Measurements from ENCODE around the gene PROM2.

DNA sequence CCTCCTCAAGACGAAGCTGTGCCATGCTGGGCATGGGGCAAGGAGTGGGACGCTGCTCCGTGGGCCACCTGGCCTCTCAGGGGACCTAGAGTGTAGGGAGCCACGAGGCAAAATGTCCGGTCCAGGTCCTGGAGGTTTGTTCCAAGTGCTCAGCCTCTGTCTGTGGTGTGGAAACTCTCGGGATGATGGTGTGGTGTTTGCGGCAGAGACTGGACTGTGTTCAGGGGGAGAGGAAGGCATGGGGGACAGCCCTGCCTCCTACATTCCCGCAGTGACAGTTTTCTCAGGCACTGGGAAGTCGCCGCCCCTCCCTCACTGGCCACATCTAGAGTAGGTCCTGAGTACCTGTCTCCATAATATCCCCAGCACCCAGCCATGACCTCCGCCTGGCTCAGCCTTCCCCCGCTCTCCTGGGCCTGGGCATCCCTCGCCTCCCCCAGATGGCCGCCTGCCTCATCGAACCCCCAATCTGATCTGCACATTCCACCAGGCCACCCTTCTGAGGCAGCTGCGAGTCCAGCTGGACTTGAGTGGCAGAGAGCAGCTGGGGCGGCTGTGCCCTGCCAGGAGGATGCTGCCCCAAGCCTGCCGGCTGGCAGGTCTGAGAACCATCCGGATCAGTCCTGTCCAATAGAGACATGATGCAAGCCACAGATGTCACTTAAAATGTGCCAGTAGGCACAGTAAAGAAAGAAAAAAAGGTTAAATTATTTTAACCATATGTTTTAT is 29.1 kb downstream of the PROM2 start:
- TF ChIP-seq POLR2A (IDR thresholded peaks at IDR 0.05), result no peak
- TF ChIP-seq, protein P1, sequence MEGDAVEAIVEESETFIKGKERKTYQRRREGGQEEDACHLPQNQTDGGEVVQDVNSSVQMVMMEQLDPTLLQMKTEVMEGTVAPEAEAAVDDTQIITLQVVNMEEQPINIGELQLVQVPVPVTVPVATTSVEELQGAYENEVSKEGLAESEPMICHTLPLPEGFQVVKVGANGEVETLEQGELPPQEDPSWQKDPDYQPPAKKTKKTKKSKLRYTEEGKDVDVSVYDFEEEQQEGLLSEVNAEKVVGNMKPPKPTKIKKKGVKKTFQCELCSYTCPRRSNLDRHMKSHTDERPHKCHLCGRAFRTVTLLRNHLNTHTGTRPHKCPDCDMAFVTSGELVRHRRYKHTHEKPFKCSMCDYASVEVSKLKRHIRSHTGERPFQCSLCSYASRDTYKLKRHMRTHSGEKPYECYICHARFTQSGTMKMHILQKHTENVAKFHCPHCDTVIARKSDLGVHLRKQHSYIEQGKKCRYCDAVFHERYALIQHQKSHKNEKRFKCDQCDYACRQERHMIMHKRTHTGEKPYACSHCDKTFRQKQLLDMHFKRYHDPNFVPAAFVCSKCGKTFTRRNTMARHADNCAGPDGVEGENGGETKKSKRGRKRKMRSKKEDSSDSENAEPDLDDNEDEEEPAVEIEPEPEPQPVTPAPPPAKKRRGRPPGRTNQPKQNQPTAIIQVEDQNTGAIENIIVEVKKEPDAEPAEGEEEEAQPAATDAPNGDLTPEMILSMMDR (IDR thresholded peaks at IDR 0.05), result no peak
